Occipital lobe (tissue), 2 donors: ENCODE data around the gene PLAC9. TPM values are rescaled to one million over a fixed set of nuclear protein-coding genes. Genes with fewer than 3 reads are reported as not detected.

Source experiments
- DNase-seq: peaks from one replicate; lab custom pipeline; 2025; lab: John Stamatoyannopoulos, UW
- total RNA-seq: library from RNA; depleted of rRNA; stranded (reverse); fragments of >200 nt; gene quantifications from one replicate; pipeline ENCODE4 v1.2.3, GENCODE V29; 2014

PLAC9 gene
- total RNA-seq, 1 donor from 2014 or later = 1.6 TPM

- no peak for DNase-seq
Measured at GRCh38 chr10:80177781-80178636, 45.5 kb downstream of the PLAC9 start.

GRCh38 chr10:80182986-80183385 lies 50.5 kb downstream of the PLAC9 start:
- DNase-seq = no peak

GRCh38 chr10:80183436-80183835 lies 50.9 kb downstream of the PLAC9 start:
- DNase-seq = no peak

GRCh38 chr10:80184291-80184690 lies 51.8 kb downstream of the PLAC9 start:
- DNase-seq = no peak

- no peak for DNase-seq
Measured at GRCh38 chr10:80185578-80186299, 53.2 kb downstream of the PLAC9 start.

- DNase-seq = no peak
Measured at GRCh38 chr10:80186364-80187012, 54.0 kb downstream of the PLAC9 start.

GRCh38 chr10:80187060-80187459 lies 54.5 kb downstream of the PLAC9 start:
- DNase-seq = no peak

GRCh38 chr10:80187465-80188409 lies 55.2 kb downstream of the PLAC9 start:
- no peak for DNase-seq

GRCh38 chr10:80188713-80189112 lies 56.2 kb downstream of the PLAC9 start:
- no peak for DNase-seq

- DNase-seq = no peak
Measured at GRCh38 chr10:80191589-80192270, 59.2 kb downstream of the PLAC9 start.

- no peak for DNase-seq
Measured at GRCh38 chr10:80192553-80192952, 60.0 kb downstream of the PLAC9 start.

- DNase-seq = no peak
Measured at GRCh38 chr10:80194373-80195045, 62.0 kb downstream of the PLAC9 start.

Other genes starting within 250 kb of the PLAC9 start
- 0.62 TPM for gene SFTPD, start 183.6 kb upstream of the PLAC9 start, total RNA-seq
- 8.6 TPM for gene TMEM254, start 54.1 kb upstream of the PLAC9 start, total RNA-seq
- gene ANXA11, start 72.8 kb downstream of the PLAC9 start, total RNA-seq = 2.3 TPM
- not detected for gene MAT1A, start 156.9 kb downstream of the PLAC9 start, total RNA-seq
- gene DYDC1, start 224.0 kb downstream of the PLAC9 start, total RNA-seq = not detected
- 1.4 TPM for gene DYDC2, start 224.1 kb downstream of the PLAC9 start, total RNA-seq